ENCODE measurements around the gene BAIAP2. TPM values are rescaled to one million over a fixed set of nuclear protein-coding genes. Genes with fewer than 3 reads are reported as not detected.
"Not testable (repeated sequence)": the region's sequence is repeated elsewhere in the genome, so short reads cannot be mapped to it uniquely, and the experiment has no call there.

BAIAP2 gene
- total RNA-seq, 3 donors from 2014 or later, result 21.0 to 47.0 (median 37.6) TPM

GRCh38 chr17:81150377-81151077 is 115.6 kb downstream of the BAIAP2 start:
- H3K36me3 ChIP-seq, result no peaks in the 10 kb centered on the region
- H3K4me1 ChIP-seq, result no peaks in the 10 kb centered on the region
- TF ChIP-seq POLR2A (IDR thresholded peaks at IDR 0.05) (no peak), CTCF (IDR thresholded peaks at IDR 0.05) (no peak), POLR2AphosphoS5 (IDR thresholded peaks at IDR 0.05) (no peak)
- H3K4me3 ChIP-seq, result no peak overlapping the region
- H3K9me3 ChIP-seq, result no peaks in the 10 kb centered on the region
- H3K27me3 ChIP-seq, result no peaks in the 10 kb centered on the region
- intact Hi-C loops (cut with DNase I; ENCODE audit: low total_unique reads), result no loop called here
- H3K27ac ChIP-seq, result no peak overlapping the region
- no peak for DNase-seq (ENCODE audit: low spot score in 2 of 2)

- no peak for DNase-seq (ENCODE audit: low spot score in 2 of 2)
- H3K9me3 ChIP-seq, result no peaks in the 10 kb centered on the region
- TF ChIP-seq POLR2AphosphoS5 (IDR thresholded peaks at IDR 0.05) (no peak), POLR2A (IDR thresholded peaks at IDR 0.05) (no peak), CTCF (IDR thresholded peaks at IDR 0.05) (no peak)
- no peaks in the 10 kb centered on the region for H3K27me3 ChIP-seq
- H3K27ac ChIP-seq, result no peak overlapping the region
- H3K36me3 ChIP-seq, result no peaks in the 10 kb centered on the region
- H3K4me3 ChIP-seq, result no peak overlapping the region
- intact Hi-C loops (cut with DNase I; ENCODE audit: low total_unique reads), result no loop called here
- no peaks in the 10 kb centered on the region for H3K4me1 ChIP-seq
Observed at GRCh38 chr17:81151278-81151677, 116.3 kb downstream of the BAIAP2 start.

GRCh38 chr17:81152288-81152828 is 117.4 kb downstream of the BAIAP2 start:
- no peaks in the 10 kb centered on the region for H3K27me3 ChIP-seq
- H3K4me3 ChIP-seq, result no peak overlapping the region
- no peaks in the 10 kb centered on the region for H3K9me3 ChIP-seq
- H3K4me1 ChIP-seq, result no peaks in the 10 kb centered on the region
- intact Hi-C loops (cut with DNase I; ENCODE audit: low total_unique reads), result no loop called here
- H3K36me3 ChIP-seq, result no peaks in the 10 kb centered on the region
- TF ChIP-seq POLR2A (IDR thresholded peaks at IDR 0.05) (no peak), POLR2AphosphoS5 (IDR thresholded peaks at IDR 0.05) (no peak), CTCF (IDR thresholded peaks at IDR 0.05) (no peak)
- no peak for DNase-seq (ENCODE audit: low spot score in 2 of 2)
- H3K27ac ChIP-seq, result no peak overlapping the region

- no peaks in the 10 kb centered on the region for H3K4me1 ChIP-seq
- no peaks in the 10 kb centered on the region for H3K27me3 ChIP-seq
- H3K4me3 ChIP-seq, result no peak overlapping the region
- DNase-seq (ENCODE audit: low spot score in 2 of 2), result no peak
- no peaks in the 10 kb centered on the region for H3K36me3 ChIP-seq
- no peaks in the 10 kb centered on the region for H3K9me3 ChIP-seq
- intact Hi-C loops (cut with DNase I; ENCODE audit: low total_unique reads), result no loop called here
- TF ChIP-seq CTCF (IDR thresholded peaks at IDR 0.05) (no peak), POLR2A (IDR thresholded peaks at IDR 0.05) (no peak), POLR2AphosphoS5 (IDR thresholded peaks at IDR 0.05) (no peak)
- no peak overlapping the region for H3K27ac ChIP-seq
Observed at GRCh38 chr17:81153340-81153803, 118.4 kb downstream of the BAIAP2 start.

GRCh38 chr17:81154016-81154415 is 119.1 kb downstream of the BAIAP2 start:
- H3K4me3 ChIP-seq; DNase-seq (ENCODE audit: low spot score in 2 of 2); H3K9me3 ChIP-seq; H3K27ac ChIP-seq; H3K36me3 ChIP-seq; H3K4me1 ChIP-seq; intact Hi-C loops (cut with DNase I; ENCODE audit: low total_unique reads); H3K27me3 ChIP-seq: not testable (repeated sequence)

All from breast epithelium (tissue), 4 donors.